Type B pancreatic cell (in vitro differentiated cells): ENCODE results near the gene BRMS1L. TPM values are rescaled to one million over a fixed set of nuclear protein-coding genes. Genes with fewer than 3 reads are reported as not detected.
A peak's percentile ranks its signal among the peaks of the same experiment; 100 is the strongest.
"Not testable (repeated sequence)": the region's sequence is repeated elsewhere in the genome, so short reads cannot be mapped to it uniquely, and the experiment has no call there.

ENCODE experiments used
- DNase-seq: peaks from one replicate; pipeline ENCODE4 v3.0.0; 2021; ENCODE audit warnings: mixed read lengths; ENCODE audit not compliant: unreplicated experiment; ENCODE audit errors: extremely low spot score
- H3K27ac Mint-ChIP-seq: 2 replicates; pipeline ENCODE4 v1.8.0; 2021; ENCODE audit warnings: mild to moderate bottlenecking, mixed read lengths
- H3K27me3 Mint-ChIP-seq: 2 replicates; pipeline ENCODE4 v1.8.0; 2021; ENCODE audit warnings: mixed read lengths
- H3K36me3 Mint-ChIP-seq: 2 replicates; pipeline ENCODE4 v1.8.0; 2021; ENCODE audit warnings: mixed read lengths
- H3K4me1 Mint-ChIP-seq: one replicate; pipeline ENCODE4 v1.8.0; 2021; ENCODE audit warnings: mixed read lengths; ENCODE audit not compliant: unreplicated experiment
- H3K4me3 Mint-ChIP-seq: 2 replicates; pipeline ENCODE4 v1.8.0; 2021; ENCODE audit warnings: mild to moderate bottlenecking, mixed read lengths
- H3K9me3 Mint-ChIP-seq: 2 replicates; pipeline ENCODE4 v1.8.0; 2021; ENCODE audit warnings: mixed read lengths
- CTCF ChIP-seq: fragments of 200-600 bp; sonication (generic); conservative IDR thresholded peaks from 2 replicates; pipeline ENCODE4 v1.5.0; 2021; ENCODE audit warnings: antibody characterized with exemption, mild to moderate bottlenecking
- total RNA-seq: library from RNA; stranded (reverse); gene quantifications from 2 replicates; pipeline ENCODE4 v1.2.1, GENCODE V29; 2021; ENCODE audit warnings: low replicate concordance

The BRMS1L gene
- total RNA-seq, 1 donor from 2014 or later = 14.6 TPM

DNA sequence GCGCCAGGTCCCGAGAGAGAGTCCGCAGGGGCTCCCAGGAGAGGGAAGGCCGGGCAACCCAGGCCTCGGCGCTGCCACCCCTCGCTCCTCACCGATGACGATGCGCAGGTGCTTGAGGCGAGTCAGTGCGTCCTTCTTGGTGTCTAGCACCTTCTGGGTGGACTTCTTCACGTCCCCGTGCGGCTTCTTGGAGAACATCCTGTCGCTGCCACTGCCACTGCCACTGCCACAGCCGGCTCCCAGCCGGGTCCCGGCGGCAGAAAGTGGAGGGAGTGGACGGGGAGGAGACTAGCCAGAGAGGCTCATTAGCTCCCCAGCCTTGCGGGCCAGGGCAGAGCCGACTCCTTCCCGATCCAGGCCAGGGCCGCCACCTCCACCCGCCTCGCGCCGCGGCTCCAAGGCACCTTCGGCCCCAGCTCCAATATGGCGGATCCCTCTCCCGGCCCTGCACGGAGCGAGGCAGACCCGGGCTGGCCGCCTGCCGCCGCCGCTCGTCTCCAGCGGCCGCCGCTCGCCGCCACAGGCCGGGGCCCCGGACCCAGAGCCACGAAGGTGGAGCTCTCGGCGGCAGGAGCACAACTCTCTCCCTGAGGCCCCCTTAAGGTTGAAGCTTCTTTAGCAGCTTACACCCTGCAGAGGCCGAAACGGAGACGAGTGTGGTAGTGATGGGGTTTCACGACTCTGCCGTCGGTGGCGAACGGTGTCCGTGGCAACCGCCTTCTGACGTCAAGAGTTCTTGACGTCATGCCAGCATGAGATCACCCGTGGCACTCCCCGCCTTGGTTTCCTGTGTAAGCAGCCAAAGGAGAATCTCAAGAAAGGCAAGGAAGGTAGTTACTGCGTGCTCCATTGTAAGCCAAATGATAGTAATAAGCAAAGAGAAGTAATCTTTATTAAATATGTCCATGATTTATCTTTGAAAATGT lies 17.2 kb upstream of the BRMS1L start, which contains the start of gene RALGAPA1:
TSS of gene RALGAPA1 (minus strand) at position 658 of the 926 bp plus-strand sequence. CDS start at position 198, 460 bp downstream.
- H3K36me3 Mint-ChIP-seq, H3K27me3 Mint-ChIP-seq, H3K9me3 Mint-ChIP-seq: not testable (repeated sequence)
- Mint-ChIP-seq H3K27ac (peak within 1 kb of the TSS; percentile 96), H3K4me1 (peaks cover 20% of the 10 kb centered on the region), H3K4me3 (peak within 1 kb of the TSS; percentile 99)
- peak; percentile 64 for TF ChIP-seq CTCF
- peak; percentile 92 for DNase-seq

- H3K4me3 Mint-ChIP-seq = peak overlapping the region; percentile 99
- no peak for TF ChIP-seq CTCF
- peaks cover 20% of the 10 kb centered on the region for H3K4me1 Mint-ChIP-seq
- H3K36me3 Mint-ChIP-seq = peaks cover 2% of the 10 kb centered on the region
- DNase-seq = no peak
- H3K27me3 Mint-ChIP-seq = no peaks in the 10 kb centered on the region
- no peaks in the 10 kb centered on the region for H3K9me3 Mint-ChIP-seq
- H3K27ac Mint-ChIP-seq = peak overlapping the region; percentile 94
These were observed 16.5 kb upstream of the BRMS1L start for GRCh38 chr14:35809597-35809996.

- Mint-ChIP-seq H3K4me1 (peaks cover 20% of the 10 kb centered on the region), H3K36me3 (no peaks in the 10 kb centered on the region), H3K9me3 (no peaks in the 10 kb centered on the region), H3K27ac (peak overlapping the region; percentile 66), H3K27me3 (no peaks in the 10 kb centered on the region), H3K4me3 (peak overlapping the region; percentile 39)
- no peak for TF ChIP-seq CTCF
- no peak for DNase-seq
These were observed 15.2 kb upstream of the BRMS1L start for GRCh38 chr14:35810963-35811362.

GRCh38 chr14:35814371-35815005 lies 11.7 kb upstream of the BRMS1L start:
- Mint-ChIP-seq H3K36me3 (no peaks in the 10 kb centered on the region), H3K4me1 (no peaks in the 10 kb centered on the region), H3K9me3 (no peaks in the 10 kb centered on the region), H3K4me3 (no peak overlapping the region), H3K27me3 (no peaks in the 10 kb centered on the region), H3K27ac (no peak overlapping the region)
- TF ChIP-seq CTCF = peak; percentile 83
- no peak for DNase-seq

DNA sequence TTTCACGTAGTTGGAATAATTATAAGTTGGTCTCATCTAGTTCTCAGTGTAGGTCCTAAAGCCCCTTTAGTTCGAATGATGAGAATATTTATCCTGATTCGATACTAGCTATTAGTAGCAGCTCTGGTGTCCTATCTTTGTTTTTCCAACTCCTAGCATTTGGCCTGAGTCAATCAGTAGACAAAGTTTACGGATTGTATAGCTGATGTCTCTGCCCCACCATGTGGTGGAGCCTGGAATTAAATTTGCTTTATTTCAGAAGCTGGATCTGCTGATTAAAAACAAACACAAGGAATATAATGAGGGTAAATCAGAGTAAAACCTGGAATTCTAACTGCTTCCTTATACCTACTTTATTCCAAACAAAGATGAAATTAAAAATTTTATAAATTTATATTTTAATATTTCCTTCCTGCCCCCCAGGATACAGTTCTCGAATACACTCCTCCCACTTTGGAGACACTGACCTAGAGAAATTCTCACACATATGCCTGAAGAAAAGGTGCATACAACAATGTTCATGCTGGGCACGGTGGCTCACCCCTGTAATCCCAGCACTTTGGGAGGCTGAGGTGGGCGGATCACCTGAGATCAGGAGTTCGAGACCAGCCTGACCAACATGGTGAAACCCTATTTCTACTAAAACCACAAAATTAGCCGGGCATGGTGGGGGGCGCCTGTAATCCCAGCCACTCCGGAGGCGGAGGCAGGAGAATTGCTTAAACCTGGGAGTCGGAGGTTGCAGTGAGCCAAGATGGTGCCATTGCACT lies 7.6 kb upstream of the BRMS1L start:
- no peak overlapping the region for H3K27ac Mint-ChIP-seq
- H3K36me3 Mint-ChIP-seq = no peaks in the 10 kb centered on the region
- H3K4me1 Mint-ChIP-seq = no peaks in the 10 kb centered on the region
- no peaks in the 10 kb centered on the region for H3K27me3 Mint-ChIP-seq
- no peaks in the 10 kb centered on the region for H3K9me3 Mint-ChIP-seq
- DNase-seq = no peak
- H3K4me3 Mint-ChIP-seq = no peak overlapping the region
- TF ChIP-seq CTCF = peak; percentile 71
